ENCODE measurements around the gene LTO1. TPM values are rescaled to one million over a fixed set of nuclear protein-coding genes. Genes with fewer than 3 reads are reported as not detected.

The LTO1 gene
- total and polyA plus RNA-seq, 2 of the 13 experiments (the other 11 are each of a cell fraction or from before 2014, with no cell fraction given): 11.8 to 15.0 TPM

- TF ChIP-seq ZFP90 (CRISPR knock-in tag; IDR thresholded peaks at IDR 0.05; ENCODE audit: borderline replicate concordance) (no peak), HIC2 (CRISPR knock-in tag; IDR thresholded peaks at IDR 0.05; ENCODE audit: low read depth) (no peak), IRF1 (CRISPR knock-in tag; IDR thresholded peaks at IDR 0.05; ENCODE audit: low read depth) (no peak), ZNF639 (CRISPR knock-in tag; conservative IDR thresholded peaks at IDR 0.05) (no peak), TOPORS (CRISPR knock-in tag; IDR thresholded peaks at IDR 0.05) (no peak), PATZ1 (CRISPR knock-in tag; IDR thresholded peaks at IDR 0.05) (no peak), ZNF773 (CRISPR knock-in tag; IDR thresholded peaks at IDR 0.05; ENCODE audit: borderline replicate concordance) (no peak)
These were observed 27.2 kb downstream of the LTO1 start (continued) for GRCh38 chr11:69647761-69648497.

Measured in HepG2 (cell line).